H9 (cell line): ENCODE results near the gene RCHY1. TPM values are rescaled to one million over a fixed set of nuclear protein-coding genes. Genes with fewer than 3 reads are reported as not detected.

Experiments
- DNase-seq: peaks from one replicate; pipeline ENCODE4 v3.0.0-alpha.2; 2017
- H2AFZ ChIP-seq: one replicate; pipeline ENCODE4 v1.6.1; 2013; ENCODE audit warnings: mild to moderate bottlenecking, low read length, control low read depth, moderate library complexity
- H2AK5ac ChIP-seq: 2 replicates; pipeline ENCODE4 v1.6.1; 2013; ENCODE audit warnings: low read length, control low read depth, mixed read lengths; ENCODE audit not compliant: insufficient read length
- H2BK120ac ChIP-seq: one replicate; pipeline ENCODE4 v1.6.1; 2013; ENCODE audit warnings: low read depth, mild to moderate bottlenecking, low read length, control low read depth, inconsistent platforms; ENCODE audit not compliant: poor library complexity, severe bottlenecking
- H2BK12ac ChIP-seq: 2 replicates; pipeline ENCODE4 v1.6.1; 2013; ENCODE audit warnings: low read length, control low read depth, mixed read lengths, low read depth; ENCODE audit not compliant: insufficient read length
- H2BK15ac ChIP-seq: 2 replicates; pipeline ENCODE4 v1.6.1; 2013; ENCODE audit warnings: low read depth, low read length, control low read depth
- H2BK20ac ChIP-seq: one replicate; pipeline ENCODE4 v1.6.1; 2013; ENCODE audit warnings: low read depth, mild to moderate bottlenecking, low read length, control low read depth, inconsistent platforms; ENCODE audit not compliant: poor library complexity, severe bottlenecking
- H2BK5ac ChIP-seq: 2 replicates; pipeline ENCODE4 v1.6.1; 2013; ENCODE audit warnings: low read length, control low read depth, mixed read lengths; ENCODE audit not compliant: insufficient read length
- H3K14ac ChIP-seq: 2 replicates; pipeline ENCODE4 v1.6.1; 2013; ENCODE audit warnings: low read length, control low read depth; ENCODE audit not compliant: insufficient read depth
- H3K18ac ChIP-seq: 2 replicates; pipeline ENCODE4 v1.6.1; 2013; ENCODE audit warnings: low read depth, mild to moderate bottlenecking, mixed read lengths, low read length, control low read depth; ENCODE audit not compliant: insufficient read length
- H3K23ac ChIP-seq: 2 replicates; pipeline ENCODE4 v1.6.1; 2013; ENCODE audit warnings: low read length, control low read depth, mixed read lengths, low read depth; ENCODE audit not compliant: insufficient read length
- H3K23me2 ChIP-seq: 2 replicates; pipeline ENCODE4 v1.6.1; 2013; ENCODE audit warnings: low read depth, mild to moderate bottlenecking, mixed read lengths, low read length, control low read depth; ENCODE audit not compliant: insufficient read length, poor library complexity, severe bottlenecking
- H3K27ac ChIP-seq: 2 replicates; pipeline ENCODE4 v1.5.1; 2013; ENCODE audit warnings: low read length, control low read depth, mixed read lengths, low read depth; ENCODE audit not compliant: insufficient read length
- H3K27me3 ChIP-seq: 2 replicates; pipeline ENCODE4 v1.6.1; 2013; ENCODE audit warnings: low read length, control low read depth, inconsistent platforms; ENCODE audit not compliant: insufficient read depth
- H3K4ac ChIP-seq: 2 replicates; pipeline ENCODE4 v1.6.1; 2013; ENCODE audit warnings: low read depth, mild to moderate bottlenecking, control low read depth, inconsistent platforms, low read length, moderate library complexity
- H3K4me1 ChIP-seq: 2 replicates; pipeline ENCODE4 v1.6.1; 2013; ENCODE audit warnings: low read length, control low read depth, inconsistent platforms; ENCODE audit not compliant: insufficient read depth
- H3K4me2 ChIP-seq: 2 replicates; pipeline ENCODE4 v1.6.1; 2013; ENCODE audit warnings: low read length, control low read depth, mixed read lengths; ENCODE audit not compliant: insufficient read length, insufficient read depth
- H3K56ac ChIP-seq: 2 replicates; pipeline ENCODE4 v1.6.1; 2013; ENCODE audit warnings: low read depth, mild to moderate bottlenecking, mixed read lengths, low read length, control low read depth; ENCODE audit not compliant: insufficient read length
- H3K79me1 ChIP-seq: 2 replicates; pipeline ENCODE4 v1.6.1; 2013; ENCODE audit warnings: low read depth, mild to moderate bottlenecking, moderate library complexity, low read length, control low read depth, inconsistent platforms; ENCODE audit not compliant: insufficient read depth, poor library complexity, severe bottlenecking
- H3K79me2 ChIP-seq: 2 replicates; pipeline ENCODE4 v1.6.1; 2013; ENCODE audit warnings: low read length, control low read depth, inconsistent platforms; ENCODE audit not compliant: insufficient read depth
- H3K9ac ChIP-seq: 2 replicates; pipeline ENCODE4 v1.6.1; 2013; ENCODE audit warnings: low read length, control low read depth, mixed read lengths; ENCODE audit not compliant: insufficient read length; ENCODE audit errors: extremely low read depth
- H3K9me3 ChIP-seq: one replicate; pipeline ENCODE4 v1.6.1; 2013; ENCODE audit warnings: low read depth, low read length, inconsistent platforms; ENCODE audit not compliant: control insufficient read depth
- H3T11ph ChIP-seq: one replicate; pipeline ENCODE4 v1.6.1; 2013; ENCODE audit warnings: mild to moderate bottlenecking, low read length, control low read depth, inconsistent platforms
- H4K20me1 ChIP-seq: one replicate; pipeline ENCODE4 v1.6.1; 2013; ENCODE audit not compliant: control insufficient read depth, insufficient read length, insufficient read depth
- H4K5ac ChIP-seq: 2 replicates; pipeline ENCODE4 v1.6.1; 2013; ENCODE audit warnings: low read depth, mild to moderate bottlenecking, mixed read lengths, low read length, control low read depth; ENCODE audit not compliant: insufficient read length
- H4K8ac ChIP-seq: replicated peaks from 2 replicates; pipeline ENCODE4 v1.6.1; 2013; ENCODE audit warnings: low read length, control low read depth, mixed read lengths, low read depth; ENCODE audit not compliant: insufficient read length
- H4K91ac ChIP-seq: 2 replicates; pipeline ENCODE4 v1.6.1; 2013; ENCODE audit warnings: low read depth, mild to moderate bottlenecking, moderate library complexity, mixed read lengths, low read length, control low read depth; ENCODE audit not compliant: insufficient read length
- H3K27ac Mint-ChIP-seq, 3 experiments: 2 replicates in 2 of 3; 3 replicates in 1 of 3; pipeline ENCODE4 v1.8.0; 2020 to 2021; ENCODE audit warnings: mixed read lengths in 3 of 3, mild to moderate bottlenecking in 1 of 3, moderate library complexity in 1 of 3
- H3K27me3 Mint-ChIP-seq: 2 replicates; pipeline ENCODE4 v1.8.0; 2021; ENCODE audit warnings: low read depth, mild to moderate bottlenecking, moderate library complexity, mixed read lengths
- H3K36me3 Mint-ChIP-seq, 3 experiments: 2 replicates in 2 of 3; 3 replicates in 1 of 3; pipeline ENCODE4 v1.8.0; 2020 to 2021; ENCODE audit warnings: low read depth in 3 of 3, mixed read lengths in 3 of 3; ENCODE audit not compliant: insufficient read depth in 1 of 3
- H3K4me1 Mint-ChIP-seq, 2 experiments: 2 replicates each; pipeline ENCODE4 v1.8.0; 2020; ENCODE audit warnings: mixed read lengths in 2 of 2
- H3K4me3 Mint-ChIP-seq, 2 experiments: 2 replicates in 1 of 2; 3 replicates in 1 of 2; pipeline ENCODE4 v1.8.0; 2020 to 2021; ENCODE audit warnings: mild to moderate bottlenecking in 2 of 2, mixed read lengths in 2 of 2, moderate library complexity in 1 of 2
- H3K9me3 Mint-ChIP-seq, 2 experiments: 2 replicates in 1 of 2; 3 replicates in 1 of 2; pipeline ENCODE4 v1.8.0; 2020; ENCODE audit warnings: mild to moderate bottlenecking in 2 of 2, mixed read lengths in 2 of 2, moderate library complexity in 1 of 2
- CTCF ChIP-seq: fragments of 200-600 bp; sonication (generic); conservative IDR thresholded peaks from 3 replicates; pipeline ENCODE4 v1.8.0; 2021; ENCODE audit warnings: antibody characterized with exemption, mild to moderate bottlenecking
- WGBS: extraction: QIAGEN DNeasy Blood & Tissue Kit; methylation state at CpG from one replicate; pipeline ENCODE4 v1.1.7; 2013; ENCODE audit warnings: missing lambda C conversion rate, low lambda C conversion rate, mixed read lengths; ENCODE audit not compliant: insufficient read length; ENCODE audit errors: extremely low coverage; 5-methylcytosine and 5-hydroxymethylcytosine counted together
- total RNA-seq: library from RNA; stranded (reverse); gene quantifications from 2 replicates; pipeline ENCODE4 v1.2.1, GENCODE V29; 2021

The RCHY1 gene
- total RNA-seq, 1 experiment from 2014 or later, result 47.9 TPM

GRCh38 chr4:75549019-75549418, 34.8 kb upstream of the RCHY1 start:
- Histone ChIP-seq H3K14ac (no peak overlapping the region), H2BK120ac (no peak overlapping the region), H2BK12ac (no peak overlapping the region), H2AK5ac (no peak overlapping the region), H4K8ac (peak overlapping the region; percentile 72), H3K4me1 (no peaks in the 10 kb centered on the region; the same call in 1 of the 2 replicates), H2BK15ac (no peak overlapping the region), H2AFZ (no peak overlapping the region), H3K56ac (no peak overlapping the region), H3K9me3 (no peaks in the 10 kb centered on the region), H3K4ac (no peak overlapping the region), H3K9ac (no peak overlapping the region), H4K91ac (no peak overlapping the region), H3K23ac (no peak overlapping the region), H3K79me1 (no peaks in the 10 kb centered on the region), H3K4me2 (no peak overlapping the region), H3K18ac (no peak overlapping the region), H3T11ph (no peak overlapping the region), H2BK5ac (no peak overlapping the region), H2BK20ac (no peak overlapping the region), H3K27ac (no peak overlapping the region), H3K79me2 (no peaks in the 10 kb centered on the region), H3K27me3 (no peaks in the 10 kb centered on the region), H4K20me1 (no peaks in the 10 kb centered on the region), H3K23me2 (no peaks in the 10 kb centered on the region), H4K5ac (no peak overlapping the region)
- H3K27ac Mint-ChIP-seq, result no peak overlapping the region
- H3K9me3 Mint-ChIP-seq, result no peaks in the 10 kb centered on the region
- no CpG with 5 or more reads among the region's 2 CpGs for WGBS
- peaks cover 0 to 4% (median 0%) of the 10 kb centered on the region in 3 experiments; a peak in 1 of 7 replicates for H3K36me3 Mint-ChIP-seq
- H3K4me1 Mint-ChIP-seq, result peaks cover 0 to 5% of the 10 kb centered on the region in 2 experiments; a peak in 1 of 4 replicates
- no peaks in the 10 kb centered on the region for H3K27me3 Mint-ChIP-seq
- DNase-seq, result no peak
- no peak overlapping the region for H3K4me3 Mint-ChIP-seq
- no peak for TF ChIP-seq CTCF
